Panc1 (cell line): ENCODE measurements around the gene USP19. TPM values are rescaled to one million over a fixed set of nuclear protein-coding genes. Genes with fewer than 3 reads are reported as not detected.

ENCODE experiments used
- ATAC-seq: fragments of 200-7000 bp; cut with Tn5 transposase; 2 replicates; pipeline ENCODE4 v1.9.1; 2020; ENCODE audit warnings: mild to moderate bottlenecking, moderate library complexity
- BruUV-seq: library from RNA; stranded (reverse); fragments of 400-500 nt; replicated peaks from 2 replicates; lab custom pipeline; 2021; lab: Mats Ljungman, UMichigan
- CTCF ChIA-PET: fragments of 300-600 bp; sonication (Branson Sonifier 250); formaldehyde crosslinking; loops from one replicate; lab custom pipeline; 2022; ENCODE audit warnings: antibody characterized with exemption; lab: Charles Lee
- POLR2A ChIA-PET: fragments of 300-600 bp; sonication (Branson Sonifier 250); formaldehyde crosslinking; loops from one replicate; lab custom pipeline; 2022; ENCODE audit warnings: antibody characterized with exemption; lab: Charles Lee
- DNase-seq: peaks from one replicate; pipeline ENCODE4 v3.0.0-alpha.2; 2010; ENCODE audit warnings: low read depth, low spot score
- H3K27ac ChIP-seq: 2 replicates; pipeline ENCODE4 v1.5.1; 2011; ENCODE audit warnings: mild to moderate bottlenecking, low read length, inconsistent platforms
- H3K27me3 ChIP-seq: fragments of 200-500 bp; sonication (Bioruptor generic); 2 replicates; pipeline ENCODE4 v1.6.0; 2014; ENCODE audit warnings: low read length, inconsistent platforms; ENCODE audit not compliant: control insufficient read depth, insufficient read depth
- H3K36me3 ChIP-seq: fragments of 200-500 bp; sonication (Bioruptor generic); 2 replicates; pipeline ENCODE4 v1.5.1; 2014; ENCODE audit warnings: inconsistent platforms, mild to moderate bottlenecking, low read length, moderate library complexity; ENCODE audit not compliant: control insufficient read depth, insufficient read depth
- H3K4me1 ChIP-seq: 2 replicates; pipeline ENCODE4 v1.5.1; 2011; ENCODE audit warnings: inconsistent platforms, mild to moderate bottlenecking, low read length, moderate library complexity; ENCODE audit not compliant: control insufficient read depth, insufficient read depth
- H3K4me3 ChIP-seq, 2 experiments: 2 replicates each; pipeline ENCODE4 v1.5.1; 2011 to 2012; ENCODE audit warnings: low read depth in 2 of 2, low read length in 2 of 2, mild to moderate bottlenecking in 2 of 2, inconsistent platforms in 1 of 2, moderate library complexity in 1 of 2
- H3K9me3 ChIP-seq: fragments of 200-500 bp; sonication (Bioruptor generic); 2 replicates; pipeline ENCODE4 v1.5.1; 2014; ENCODE audit warnings: low read depth, mild to moderate bottlenecking, inconsistent platforms, low read length, moderate library complexity; ENCODE audit not compliant: control insufficient read depth, insufficient read depth
- CTCF ChIP-seq: fragments of 450-650 bp; IDR thresholded peaks from 2 replicates; pipeline ENCODE4 v1.5.1; 2017; ENCODE audit warnings: mild to moderate bottlenecking
- POLR2AphosphoS5 ChIP-seq: IDR thresholded peaks from 2 replicates; pipeline ENCODE4 v1.6.1; 2012; ENCODE audit warnings: mild to moderate bottlenecking, low read depth, low read length, moderate library complexity
- SIN3A ChIP-seq: IDR thresholded peaks from 2 replicates; pipeline ENCODE4 v1.6.1; 2012; ENCODE audit warnings: low read depth, mild to moderate bottlenecking, low read length, moderate library complexity, borderline replicate concordance; ENCODE audit not compliant: insufficient read depth
- TCF7L2 ChIP-seq: IDR thresholded peaks from 2 replicates; pipeline ENCODE4 v1.6.1; 2011; ENCODE audit warnings: mild to moderate bottlenecking, low read depth, low read length, inconsistent platforms
- in situ Hi-C: cut with HindIII; loops from 2 replicates; pipeline ENCODE4 v1.10.0; 2016; ENCODE audit warnings: low sequenced_read_pairs, low pct_unique_long_range_greater_than_20kb
- intact Hi-C: fragments of 100-400 bp; cut with micrococcal nuclease; formaldehyde crosslinking; loops from one replicate; pipeline ENCODE4 v1.10.0; 2022; ENCODE audit not compliant: unreplicated experiment
- total RNA-seq: library from RNA; stranded (reverse); gene quantifications from one replicate; pipeline ENCODE4 v1.2.1, GENCODE V29; 2021; ENCODE audit not compliant: unreplicated experiment
- TF ChIP-seq, protein P1 (sequence below), 2 experiments: IDR thresholded peaks; 2 replicates each; pipeline ENCODE4 v1.6.1; 2011 to 2012; ENCODE audit warnings: low read depth in 2 of 2, control low read depth in 1 of 2, low read length in 1 of 2, mild to moderate bottlenecking in 1 of 2, moderate library complexity in 1 of 2; ENCODE audit not compliant: insufficient read depth in 1 of 2

Gene USP19
- total RNA-seq, 1 experiment from 2014 or later, result 60.6 TPM

- H3K27me3 ChIP-seq, result no peaks in the 10 kb centered on the region
- no peak for DNase-seq
- POLR2A ChIA-PET, result no interaction called here
- ATAC-seq, result no peak
- in situ Hi-C loops (no loop called here), intact Hi-C loops (no loop called here)
- no peak overlapping the region for H3K4me3 ChIP-seq
- H3K9me3 ChIP-seq, result peaks cover 3% of the 10 kb centered on the region; the same call in 1 of the 2 replicates
- BruUV-seq, result no TSS peak
- CTCF ChIA-PET, result no interaction called here
- H3K36me3 ChIP-seq, result peaks cover 8% of the 10 kb centered on the region; the same call in 1 of the 2 replicates
- H3K27ac ChIP-seq, result no peak overlapping the region
- TF ChIP-seq CTCF (no peak), TCF7L2 (no peak)
- no peaks in the 10 kb centered on the region for H3K4me1 ChIP-seq
Measured at GRCh38 chr3:49163609-49164008, 43.0 kb upstream of the USP19 start.

GRCh38 chr3:49162751-49163419, 42.3 kb upstream of the USP19 start:
- no peak overlapping the region for H3K4me3 ChIP-seq
- no peak for ATAC-seq
- TF ChIP-seq CTCF, result no peak
- TF ChIP-seq TCF7L2, result no peak
- no peak for TF ChIP-seq SIN3A
- no peak for TF ChIP-seq POLR2AphosphoS5
- no peaks in the 10 kb centered on the region for H3K27me3 ChIP-seq
- no TSS peak for BruUV-seq
- intact Hi-C loops, result no loop called here
- H3K27ac ChIP-seq, result no peak overlapping the region
- ChIA-PET POLR2A (no interaction called here), CTCF (no interaction called here)
- peaks cover 8% of the 10 kb centered on the region; the same call in 1 of the 2 replicates for H3K36me3 ChIP-seq
- peaks cover 3% of the 10 kb centered on the region; the same call in 1 of the 2 replicates for H3K9me3 ChIP-seq
- no peaks in the 10 kb centered on the region for H3K4me1 ChIP-seq
- DNase-seq, result no peak
- in situ Hi-C loops, result no loop called here

- POLR2A ChIA-PET, result interaction anchor here (0.6 kb wide), 1 partner anchor 308 kb away, joined by 4 read pairs; the partner anchor contains the start of gene DAG1
- H3K27ac ChIP-seq, result no peak overlapping the region
- no peaks in the 10 kb centered on the region for H3K27me3 ChIP-seq
- CTCF ChIA-PET, result no interaction called here
- in situ Hi-C loops (no loop called here), intact Hi-C loops (no loop called here)
- H3K9me3 ChIP-seq, result peaks cover 3% of the 10 kb centered on the region; the same call in 1 of the 2 replicates
- H3K4me1 ChIP-seq, result no peaks in the 10 kb centered on the region
- no peak for ATAC-seq
- no peak for DNase-seq
- H3K36me3 ChIP-seq, result peaks cover 8% of the 10 kb centered on the region; the same call in 1 of the 2 replicates
- TF ChIP-seq CTCF, result no peak
- no peak for TF ChIP-seq TCF7L2
- TF ChIP-seq, protein P1, sequence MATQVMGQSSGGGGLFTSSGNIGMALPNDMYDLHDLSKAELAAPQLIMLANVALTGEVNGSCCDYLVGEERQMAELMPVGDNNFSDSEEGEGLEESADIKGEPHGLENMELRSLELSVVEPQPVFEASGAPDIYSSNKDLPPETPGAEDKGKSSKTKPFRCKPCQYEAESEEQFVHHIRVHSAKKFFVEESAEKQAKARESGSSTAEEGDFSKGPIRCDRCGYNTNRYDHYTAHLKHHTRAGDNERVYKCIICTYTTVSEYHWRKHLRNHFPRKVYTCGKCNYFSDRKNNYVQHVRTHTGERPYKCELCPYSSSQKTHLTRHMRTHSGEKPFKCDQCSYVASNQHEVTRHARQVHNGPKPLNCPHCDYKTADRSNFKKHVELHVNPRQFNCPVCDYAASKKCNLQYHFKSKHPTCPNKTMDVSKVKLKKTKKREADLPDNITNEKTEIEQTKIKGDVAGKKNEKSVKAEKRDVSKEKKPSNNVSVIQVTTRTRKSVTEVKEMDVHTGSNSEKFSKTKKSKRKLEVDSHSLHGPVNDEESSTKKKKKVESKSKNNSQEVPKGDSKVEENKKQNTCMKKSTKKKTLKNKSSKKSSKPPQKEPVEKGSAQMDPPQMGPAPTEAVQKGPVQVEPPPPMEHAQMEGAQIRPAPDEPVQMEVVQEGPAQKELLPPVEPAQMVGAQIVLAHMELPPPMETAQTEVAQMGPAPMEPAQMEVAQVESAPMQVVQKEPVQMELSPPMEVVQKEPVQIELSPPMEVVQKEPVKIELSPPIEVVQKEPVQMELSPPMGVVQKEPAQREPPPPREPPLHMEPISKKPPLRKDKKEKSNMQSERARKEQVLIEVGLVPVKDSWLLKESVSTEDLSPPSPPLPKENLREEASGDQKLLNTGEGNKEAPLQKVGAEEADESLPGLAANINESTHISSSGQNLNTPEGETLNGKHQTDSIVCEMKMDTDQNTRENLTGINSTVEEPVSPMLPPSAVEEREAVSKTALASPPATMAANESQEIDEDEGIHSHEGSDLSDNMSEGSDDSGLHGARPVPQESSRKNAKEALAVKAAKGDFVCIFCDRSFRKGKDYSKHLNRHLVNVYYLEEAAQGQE (IDR thresholded peaks at IDR 0.05; ENCODE audit: insufficient read depth in 1 of 2, low read depth in 2 of 2, low read length in 1 of 2), result no peak
- TF ChIP-seq POLR2AphosphoS5, result no peak; the same call in 1 of the 2 replicates
- TF ChIP-seq SIN3A, result no peak
- H3K4me3 ChIP-seq, result no peak overlapping the region
- BruUV-seq, result no TSS peak
Measured at GRCh38 chr3:49161808-49162530, 41.3 kb upstream of the USP19 start.
